Measurements from ENCODE around the gene EPHB2.
"Not testable (repeated sequence)": the region's sequence is repeated elsewhere in the genome, so short reads cannot be mapped to it uniquely, and the experiment has no call there.

EPHB2 gene

DNA sequence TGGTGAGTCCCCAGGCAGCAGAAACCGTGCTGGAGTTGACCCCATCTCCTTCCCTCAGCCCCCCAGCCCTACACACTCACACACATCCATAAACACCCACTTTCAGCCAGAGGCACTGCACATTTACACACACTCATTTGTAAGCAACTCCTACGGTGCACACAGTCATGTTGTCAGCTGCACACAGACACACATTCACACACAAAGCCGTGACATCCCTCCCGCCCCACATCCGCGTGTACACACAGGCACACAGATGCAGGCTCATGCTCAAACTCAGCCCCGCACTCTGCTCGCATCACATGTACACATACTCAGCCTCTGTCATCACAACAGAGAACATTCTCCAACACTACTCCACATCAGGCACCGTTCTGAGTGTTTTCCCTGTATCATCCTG is 214.5 kb downstream of the EPHB2 start:
- H3K27me3 Mint-ChIP-seq: peaks cover 23% of the 10 kb centered on the region
- H3K9me3 Mint-ChIP-seq: no peaks in the 10 kb centered on the region
- H3K36me3 Mint-ChIP-seq: no peaks in the 10 kb centered on the region
- no peak overlapping the region for H3K4me3 Mint-ChIP-seq
- no peak overlapping the region for H3K27ac Mint-ChIP-seq
- ATAC-seq (ENCODE audit: low read depth): no peak
- DNase-seq (ENCODE audit: low spot score in 2 of 2): no peak
- H3K4me1 Mint-ChIP-seq: no peaks in the 10 kb centered on the region

DNA sequence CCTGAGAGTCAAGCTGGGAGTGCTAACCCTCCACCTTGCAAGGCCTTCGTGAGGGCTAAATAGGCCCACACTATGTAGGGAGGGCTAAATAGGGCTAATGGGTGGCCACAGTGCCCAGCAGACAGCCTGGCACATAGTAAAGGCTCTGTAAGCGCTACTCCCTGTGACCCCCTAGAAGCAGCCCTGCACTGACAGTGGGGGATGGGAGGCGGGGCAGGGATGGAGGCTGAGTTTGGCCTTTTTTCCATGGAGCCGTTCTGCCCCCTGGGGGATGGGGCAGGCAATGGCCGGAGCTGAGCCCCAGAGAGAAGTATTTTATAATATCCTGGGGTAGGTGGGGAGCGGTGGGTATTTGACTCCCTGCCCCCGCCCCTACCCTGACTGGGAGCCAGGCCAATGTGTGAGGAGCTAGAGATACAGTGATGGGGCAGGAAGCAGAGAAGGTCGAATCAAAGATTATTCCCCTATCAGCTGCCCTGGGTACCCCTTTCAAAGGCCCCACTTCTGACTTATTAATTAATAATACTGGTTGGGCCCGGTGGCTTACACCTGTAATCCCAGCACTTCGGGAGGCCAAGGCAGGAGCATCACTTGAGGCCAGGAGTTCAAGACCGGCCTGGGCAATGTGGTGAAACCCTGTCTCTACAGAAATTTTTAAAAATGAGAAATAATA is 219.7 kb downstream of the EPHB2 start:
- DNase-seq (ENCODE audit: low spot score in 2 of 2) (peak in 1 of 2 donors; percentile 24), ATAC-seq (ENCODE audit: low read depth) (no peak)
- Mint-ChIP-seq H3K27ac (no peak overlapping the region), H3K36me3 (no peaks in the 10 kb centered on the region), H3K9me3 (peaks cover 2% of the 10 kb centered on the region), H3K4me1 (no peaks in the 10 kb centered on the region), H3K27me3 (peaks cover 14% of the 10 kb centered on the region), H3K4me3 (no peak overlapping the region)

GRCh38 chr1:22932803-22933470 is 222.3 kb downstream of the EPHB2 start:
- Mint-ChIP-seq H3K27me3 (peaks cover 9% of the 10 kb centered on the region), H3K4me3 (no peak overlapping the region), H3K27ac (no peak overlapping the region), H3K9me3 (peaks cover 2% of the 10 kb centered on the region), H3K4me1 (no peaks in the 10 kb centered on the region), H3K36me3 (no peaks in the 10 kb centered on the region)
- DNase-seq (ENCODE audit: low spot score in 2 of 2): no peak
- no peak for ATAC-seq (ENCODE audit: low read depth)

DNA sequence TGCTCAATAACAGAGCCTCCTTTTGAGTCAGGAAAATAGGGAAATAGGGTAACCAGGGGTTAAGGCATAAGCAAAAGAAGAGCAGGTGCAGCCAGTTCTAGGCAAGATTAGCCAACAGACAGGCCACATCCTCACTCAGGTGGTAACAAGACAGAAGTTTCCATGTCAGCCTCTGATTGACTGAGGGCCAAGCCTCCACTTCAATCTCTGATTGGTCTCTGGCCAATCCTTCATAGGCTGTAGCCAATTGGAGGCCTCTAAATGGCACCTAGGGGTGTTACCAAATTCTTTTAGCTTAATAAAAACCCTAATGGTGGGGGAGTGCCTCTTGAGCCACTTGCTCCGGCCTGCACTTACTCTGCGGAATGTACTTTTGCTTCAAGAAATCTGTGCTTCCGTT is 224.8 kb downstream of the EPHB2 start:
- no peak for ATAC-seq (ENCODE audit: low read depth)
- Mint-ChIP-seq H3K36me3 (peaks cover 2% of the 10 kb centered on the region), H3K4me1 (no peaks in the 10 kb centered on the region), H3K4me3 (no peak overlapping the region), H3K27me3 (peaks cover 2% of the 10 kb centered on the region), H3K9me3 (peaks cover 7% of the 10 kb centered on the region), H3K27ac (no peak overlapping the region)
- DNase-seq (ENCODE audit: low spot score in 2 of 2): no peak

GRCh38 chr1:22936681-22937080 is 226.0 kb downstream of the EPHB2 start:
- Mint-ChIP-seq H3K4me3 (no peak overlapping the region), H3K27ac (no peak overlapping the region), H3K9me3 (peaks cover 10% of the 10 kb centered on the region), H3K4me1 (no peaks in the 10 kb centered on the region), H3K36me3 (peaks cover 3% of the 10 kb centered on the region), H3K27me3 (peaks cover 4% of the 10 kb centered on the region)
- ATAC-seq (ENCODE audit: low read depth): no peak
- DNase-seq (ENCODE audit: low spot score in 2 of 2): no peak

- Mint-ChIP-seq H3K36me3 (peaks cover 3% of the 10 kb centered on the region), H3K9me3 (peaks cover 8% of the 10 kb centered on the region), H3K4me3 (no peak overlapping the region), H3K27me3 (peaks cover 6% of the 10 kb centered on the region), H3K4me1 (no peaks in the 10 kb centered on the region), H3K27ac (no peak overlapping the region)
- ATAC-seq (ENCODE audit: low read depth) (no peak), DNase-seq (ENCODE audit: low spot score in 2 of 2) (no peak)
Observed at GRCh38 chr1:22941257-22941656, 230.6 kb downstream of the EPHB2 start.

DNA sequence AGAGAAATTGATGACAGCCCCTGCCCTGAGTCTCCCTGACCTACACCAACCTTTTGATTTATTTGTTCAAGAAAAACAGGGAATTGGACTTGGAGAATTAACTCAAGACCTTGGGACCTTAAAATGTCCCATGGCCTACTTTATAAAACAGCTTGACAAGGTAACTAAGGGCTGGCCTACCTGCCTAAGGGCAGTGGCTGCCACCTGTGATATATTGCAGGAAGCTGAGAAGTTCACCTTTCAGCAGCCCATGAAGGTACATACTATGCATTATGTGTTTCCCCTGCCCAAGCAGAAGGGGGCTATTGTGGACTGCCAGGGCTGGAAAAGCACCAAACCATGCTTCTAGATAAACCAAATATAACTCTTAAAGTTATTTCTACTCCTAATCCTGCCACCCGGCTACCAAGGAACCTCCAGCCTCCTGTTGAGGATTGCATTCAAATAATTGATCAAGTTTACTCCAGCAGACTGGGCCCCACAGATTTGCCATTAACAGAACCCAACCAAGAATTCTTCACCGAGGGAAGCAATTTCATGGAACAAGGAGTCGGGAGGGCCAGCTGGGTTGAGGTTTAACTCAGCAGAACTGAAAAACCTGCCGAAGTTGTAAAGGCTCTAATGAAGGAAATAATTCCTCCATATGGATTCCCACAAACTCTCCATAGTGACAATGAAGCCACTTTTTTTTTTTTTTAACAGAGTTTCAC is 233.9 kb downstream of the EPHB2 start:
- no peak overlapping the region for H3K27ac Mint-ChIP-seq
- H3K4me1 Mint-ChIP-seq: no peaks in the 10 kb centered on the region
- H3K36me3 Mint-ChIP-seq: peaks cover 3% of the 10 kb centered on the region
- no peak overlapping the region for H3K4me3 Mint-ChIP-seq
- H3K27me3 Mint-ChIP-seq: peaks cover 8% of the 10 kb centered on the region
- DNase-seq (ENCODE audit: low spot score in 2 of 2): no peak
- H3K9me3 Mint-ChIP-seq: peaks cover 7% of the 10 kb centered on the region
- ATAC-seq (ENCODE audit: low read depth): no peak

- H3K27ac Mint-ChIP-seq; DNase-seq (ENCODE audit: low spot score in 2 of 2); H3K4me3 Mint-ChIP-seq; ATAC-seq (ENCODE audit: low read depth); H3K36me3 Mint-ChIP-seq; H3K27me3 Mint-ChIP-seq; H3K4me1 Mint-ChIP-seq; H3K9me3 Mint-ChIP-seq: not testable (repeated sequence)
Observed at GRCh38 chr1:22945171-22945570, 234.5 kb downstream of the EPHB2 start.

DNA sequence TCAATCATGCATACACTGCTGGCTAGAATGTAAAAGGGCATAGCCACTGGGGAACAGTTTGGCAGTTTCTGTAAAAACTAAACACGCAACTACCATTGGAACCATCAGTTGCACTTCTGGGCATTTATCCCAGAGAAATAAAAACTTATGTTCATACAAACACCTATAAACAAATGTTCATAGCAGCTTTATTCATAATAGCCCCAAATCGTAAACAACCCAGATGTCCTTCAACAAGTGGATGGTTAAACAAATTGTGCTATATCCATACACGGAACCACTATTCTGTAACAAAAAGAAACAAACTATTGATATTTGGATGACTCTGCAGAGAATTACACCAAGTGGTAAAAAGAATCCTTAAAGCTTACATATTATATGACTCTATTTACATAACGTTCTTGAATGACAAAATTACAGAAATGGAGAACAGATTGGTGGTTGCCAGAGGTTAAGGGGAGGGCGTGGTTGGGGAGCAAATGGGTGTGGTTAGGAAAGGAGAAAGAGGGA is 239.2 kb downstream of the EPHB2 start:
- H3K9me3 Mint-ChIP-seq: no peaks in the 10 kb centered on the region
- DNase-seq (ENCODE audit: low spot score in 2 of 2): no peak
- H3K4me3 Mint-ChIP-seq: no peak overlapping the region
- H3K36me3 Mint-ChIP-seq: no peaks in the 10 kb centered on the region
- H3K4me1 Mint-ChIP-seq: no peaks in the 10 kb centered on the region
- peaks cover 9% of the 10 kb centered on the region for H3K27me3 Mint-ChIP-seq
- ATAC-seq (ENCODE audit: low read depth): no peak
- H3K27ac Mint-ChIP-seq: no peak overlapping the region

DNA sequence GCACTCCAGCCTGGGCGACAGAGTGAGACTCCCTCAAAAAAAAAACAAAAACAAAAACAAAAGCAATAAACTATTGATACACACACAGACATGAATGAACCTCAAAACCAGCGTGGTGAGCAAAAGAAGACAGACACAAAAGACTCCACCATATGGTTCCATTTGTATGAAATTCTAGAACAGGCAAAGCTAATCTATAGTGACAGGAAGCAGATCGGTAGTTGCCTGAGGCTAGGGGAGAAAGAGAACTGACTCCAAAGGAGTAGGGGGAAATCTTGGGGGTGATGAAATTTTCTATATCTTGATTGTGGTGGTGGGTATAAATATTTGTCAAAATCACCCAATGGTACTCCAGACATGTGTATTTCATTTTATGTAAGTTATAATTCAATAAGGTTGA is 241.2 kb downstream of the EPHB2 start:
- H3K36me3 Mint-ChIP-seq: no peaks in the 10 kb centered on the region
- DNase-seq (ENCODE audit: low spot score in 2 of 2) (no peak), ATAC-seq (ENCODE audit: low read depth) (no peak)
- H3K4me1 Mint-ChIP-seq: no peaks in the 10 kb centered on the region
- no peak overlapping the region for H3K27ac Mint-ChIP-seq
- H3K27me3 Mint-ChIP-seq: peaks cover 11% of the 10 kb centered on the region
- no peaks in the 10 kb centered on the region for H3K9me3 Mint-ChIP-seq
- H3K4me3 Mint-ChIP-seq: no peak overlapping the region

GRCh38 chr1:22952694-22953056 is 242.0 kb downstream of the EPHB2 start:
- Mint-ChIP-seq H3K27ac (no peak overlapping the region), H3K27me3 (peaks cover 11% of the 10 kb centered on the region), H3K4me1 (no peaks in the 10 kb centered on the region), H3K36me3 (no peaks in the 10 kb centered on the region), H3K4me3 (no peak overlapping the region), H3K9me3 (no peaks in the 10 kb centered on the region)
- DNase-seq (ENCODE audit: low spot score in 2 of 2) (no peak), ATAC-seq (ENCODE audit: low read depth) (no peak)

GRCh38 chr1:22953057-22953739 is 242.6 kb downstream of the EPHB2 start:
- Mint-ChIP-seq H3K36me3 (no peaks in the 10 kb centered on the region), H3K27ac (no peak overlapping the region), H3K9me3 (no peaks in the 10 kb centered on the region), H3K4me1 (no peaks in the 10 kb centered on the region), H3K27me3 (peaks cover 11% of the 10 kb centered on the region), H3K4me3 (no peak overlapping the region)
- no peak for ATAC-seq (ENCODE audit: low read depth)
- no peak for DNase-seq (ENCODE audit: low spot score in 2 of 2)

DNA sequence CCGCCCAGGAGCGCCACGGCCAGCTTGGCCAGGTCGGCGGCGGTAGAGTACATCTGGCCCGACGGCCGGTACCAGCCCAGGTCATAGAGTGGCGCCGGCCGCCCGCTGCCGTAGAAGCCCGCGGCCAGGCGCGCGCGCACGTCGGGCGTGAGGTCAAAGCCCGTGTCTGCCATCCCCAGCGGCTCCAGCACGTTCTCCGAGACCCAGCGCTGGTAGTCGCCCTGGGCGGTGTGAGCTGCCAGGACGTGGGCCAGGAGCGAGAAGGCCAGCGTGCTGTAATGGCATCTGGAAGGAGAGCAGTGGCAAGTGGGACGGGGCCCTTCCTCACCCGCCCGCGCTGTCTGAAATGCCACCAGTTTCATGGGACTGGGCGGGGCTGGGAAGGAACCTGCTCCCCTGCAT is 243.1 kb downstream of the EPHB2 start:
- Mint-ChIP-seq H3K27ac (no peak overlapping the region), H3K9me3 (no peaks in the 10 kb centered on the region), H3K27me3 (peaks cover 10% of the 10 kb centered on the region), H3K4me1 (no peaks in the 10 kb centered on the region), H3K36me3 (no peaks in the 10 kb centered on the region), H3K4me3 (no peak overlapping the region)
- DNase-seq (ENCODE audit: low spot score in 2 of 2): no peak
- ATAC-seq (ENCODE audit: low read depth): no peak

- DNase-seq (ENCODE audit: low spot score in 2 of 2) (no peak), ATAC-seq (ENCODE audit: low read depth) (no peak)
- H3K27me3 Mint-ChIP-seq: peaks cover 11% of the 10 kb centered on the region
- no peak overlapping the region for H3K27ac Mint-ChIP-seq
- no peak overlapping the region for H3K4me3 Mint-ChIP-seq
- H3K9me3 Mint-ChIP-seq: no peaks in the 10 kb centered on the region
- H3K4me1 Mint-ChIP-seq: no peaks in the 10 kb centered on the region
- no peaks in the 10 kb centered on the region for H3K36me3 Mint-ChIP-seq
Observed at GRCh38 chr1:22955146-22955545, 244.5 kb downstream of the EPHB2 start.
